Hepatocyte (in vitro differentiated cells): ENCODE measurements around the gene MUC5B. TPM values are rescaled to one million over a fixed set of nuclear protein-coding genes. Genes with fewer than 3 reads are reported as not detected.

Experiments
- DNase-seq: peaks from one replicate; pipeline ENCODE4 v3.0.0-alpha.2; 2016; ENCODE audit warnings: low spot score
- H2AFZ ChIP-seq: fragments of 200-600 bp; sonication (generic); 2 replicates; pipeline ENCODE4 v1.6.0; 2016; ENCODE audit warnings: antibody characterized with exemption, mild to moderate bottlenecking
- H3K27ac ChIP-seq: fragments of 200-600 bp; sonication (generic); 2 replicates; pipeline ENCODE4 v1.5.1; 2016; ENCODE audit warnings: mild to moderate bottlenecking
- H3K27me3 ChIP-seq: fragments of 200-600 bp; sonication (generic); 2 replicates; pipeline ENCODE4 v1.6.1; 2016
- H3K36me3 ChIP-seq: fragments of 200-600 bp; sonication (generic); replicated peaks from 2 replicates; pipeline ENCODE4 v1.5.1; 2016; ENCODE audit warnings: low read depth; ENCODE audit not compliant: insufficient read depth
- H3K4me1 ChIP-seq: fragments of 200-600 bp; sonication (generic); 2 replicates; pipeline ENCODE4 v1.5.1; 2016; ENCODE audit warnings: mild to moderate bottlenecking, moderate library complexity; ENCODE audit not compliant: insufficient read depth
- H3K4me2 ChIP-seq: fragments of 200-600 bp; sonication (generic); 2 replicates; pipeline ENCODE4 v1.6.0; 2016
- H3K4me3 ChIP-seq: fragments of 200-600 bp; sonication (generic); 2 replicates; pipeline ENCODE4 v1.5.1; 2016; ENCODE audit warnings: mild to moderate bottlenecking
- H3K79me2 ChIP-seq: fragments of 200-600 bp; sonication (generic); 2 replicates; pipeline ENCODE4 v1.6.0; 2017; ENCODE audit warnings: mild to moderate bottlenecking
- H3K9me2 ChIP-seq: fragments of 200-600 bp; sonication (generic); replicated peaks from 2 replicates; pipeline ENCODE4 v1.6.0; 2017; ENCODE audit warnings: mild to moderate bottlenecking; ENCODE audit not compliant: insufficient read depth
- H3K9me3 ChIP-seq: fragments of 200-600 bp; sonication (generic); 2 replicates; pipeline ENCODE4 v1.5.1; 2016; ENCODE audit warnings: low read depth, mild to moderate bottlenecking
- H4K20me1 ChIP-seq: fragments of 200-600 bp; sonication (generic); 2 replicates; pipeline ENCODE4 v1.6.0; 2016; ENCODE audit warnings: mild to moderate bottlenecking; ENCODE audit not compliant: insufficient read depth, poor library complexity, severe bottlenecking
- EZH2 ChIP-seq: fragments of 200-600 bp; sonication (generic); IDR thresholded peaks from 2 replicates; pipeline ENCODE4 v1.6.1; 2016; ENCODE audit warnings: antibody characterized with exemption, mild to moderate bottlenecking, borderline replicate concordance
- EZH2phosphoT487 ChIP-seq: fragments of 200-600 bp; sonication (generic); IDR thresholded peaks from one replicate; pipeline ENCODE4 v1.6.1; 2018; ENCODE audit warnings: antibody characterized with exemption, mild to moderate bottlenecking, low read depth, moderate library complexity; ENCODE audit not compliant: unreplicated experiment, severe bottlenecking
- WGBS: methylation state at CpG from one replicate; pipeline ENCODE4 v1.1.6; 2016; ENCODE audit warnings: low lambda C conversion rate; ENCODE audit errors: missing lambda C conversion rate; 5-methylcytosine and 5-hydroxymethylcytosine counted together
- polyA plus RNA-seq: library from polyadenylated mRNA; unstranded; fragments of >200 nt; fragmentation: Nextera tagmentation; extraction: Ambion mirVana; gene quantifications from 2 replicates; pipeline ENCODE4 v1.2.1, GENCODE V29; 2016
- total RNA-seq: library from RNA; depleted of rRNA; stranded (reverse); fragments of >200 nt; gene quantifications from 2 replicates; pipeline ENCODE4 v1.2.3, GENCODE V29; 2014
- TF ChIP-seq, protein P1 (sequence below): fragments of 200-600 bp; sonication (generic); IDR thresholded peaks from 2 replicates; pipeline ENCODE4 v1.5.1; 2016; ENCODE audit warnings: antibody characterized with exemption, mild to moderate bottlenecking; ENCODE audit not compliant: poor library complexity

MUC5B gene
- total and polyA plus RNA-seq, 2 experiments from 2014 or later: 0.07 to 0.15 TPM

DNA sequence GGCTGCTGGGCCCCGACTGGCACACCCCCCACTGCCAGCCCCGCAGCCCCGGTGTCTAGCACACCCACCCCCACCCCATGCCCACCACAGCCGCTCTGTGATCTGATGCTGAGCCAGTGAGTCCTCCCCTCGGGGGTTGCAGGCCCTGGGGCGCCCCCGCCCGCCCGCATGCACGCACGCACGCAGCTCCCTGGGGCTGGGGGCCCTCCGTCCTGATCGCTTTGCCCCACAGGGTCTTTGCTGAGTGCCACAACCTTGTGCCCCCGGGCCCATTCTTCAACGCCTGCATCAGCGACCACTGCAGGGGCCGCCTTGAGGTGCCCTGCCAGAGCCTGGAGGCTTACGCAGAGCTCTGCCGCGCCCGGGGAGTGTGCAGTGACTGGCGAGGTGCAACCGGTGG, 32.3 kb downstream of the MUC5B start:
- H3K27ac ChIP-seq: no peak overlapping the region
- no peak overlapping the region for H2AFZ ChIP-seq
- no peaks in the 10 kb centered on the region for H3K36me3 ChIP-seq
- no peaks in the 10 kb centered on the region for H3K9me2 ChIP-seq
- no peaks in the 10 kb centered on the region for H3K27me3 ChIP-seq
- WGBS: 93% methylated on average over 20 of the region's 24 CpGs
- no peak overlapping the region for H3K4me2 ChIP-seq
- no peak overlapping the region for H3K4me3 ChIP-seq
- H3K4me1 ChIP-seq: no peaks in the 10 kb centered on the region
- no peaks in the 10 kb centered on the region for H3K79me2 ChIP-seq
- no peaks in the 10 kb centered on the region for H4K20me1 ChIP-seq
- no peak for DNase-seq
- TF ChIP-seq EZH2phosphoT487: no peak
- TF ChIP-seq, protein P1, sequence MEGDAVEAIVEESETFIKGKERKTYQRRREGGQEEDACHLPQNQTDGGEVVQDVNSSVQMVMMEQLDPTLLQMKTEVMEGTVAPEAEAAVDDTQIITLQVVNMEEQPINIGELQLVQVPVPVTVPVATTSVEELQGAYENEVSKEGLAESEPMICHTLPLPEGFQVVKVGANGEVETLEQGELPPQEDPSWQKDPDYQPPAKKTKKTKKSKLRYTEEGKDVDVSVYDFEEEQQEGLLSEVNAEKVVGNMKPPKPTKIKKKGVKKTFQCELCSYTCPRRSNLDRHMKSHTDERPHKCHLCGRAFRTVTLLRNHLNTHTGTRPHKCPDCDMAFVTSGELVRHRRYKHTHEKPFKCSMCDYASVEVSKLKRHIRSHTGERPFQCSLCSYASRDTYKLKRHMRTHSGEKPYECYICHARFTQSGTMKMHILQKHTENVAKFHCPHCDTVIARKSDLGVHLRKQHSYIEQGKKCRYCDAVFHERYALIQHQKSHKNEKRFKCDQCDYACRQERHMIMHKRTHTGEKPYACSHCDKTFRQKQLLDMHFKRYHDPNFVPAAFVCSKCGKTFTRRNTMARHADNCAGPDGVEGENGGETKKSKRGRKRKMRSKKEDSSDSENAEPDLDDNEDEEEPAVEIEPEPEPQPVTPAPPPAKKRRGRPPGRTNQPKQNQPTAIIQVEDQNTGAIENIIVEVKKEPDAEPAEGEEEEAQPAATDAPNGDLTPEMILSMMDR: no peak
- TF ChIP-seq EZH2: no peak
- no peaks in the 10 kb centered on the region for H3K9me3 ChIP-seq

DNA sequence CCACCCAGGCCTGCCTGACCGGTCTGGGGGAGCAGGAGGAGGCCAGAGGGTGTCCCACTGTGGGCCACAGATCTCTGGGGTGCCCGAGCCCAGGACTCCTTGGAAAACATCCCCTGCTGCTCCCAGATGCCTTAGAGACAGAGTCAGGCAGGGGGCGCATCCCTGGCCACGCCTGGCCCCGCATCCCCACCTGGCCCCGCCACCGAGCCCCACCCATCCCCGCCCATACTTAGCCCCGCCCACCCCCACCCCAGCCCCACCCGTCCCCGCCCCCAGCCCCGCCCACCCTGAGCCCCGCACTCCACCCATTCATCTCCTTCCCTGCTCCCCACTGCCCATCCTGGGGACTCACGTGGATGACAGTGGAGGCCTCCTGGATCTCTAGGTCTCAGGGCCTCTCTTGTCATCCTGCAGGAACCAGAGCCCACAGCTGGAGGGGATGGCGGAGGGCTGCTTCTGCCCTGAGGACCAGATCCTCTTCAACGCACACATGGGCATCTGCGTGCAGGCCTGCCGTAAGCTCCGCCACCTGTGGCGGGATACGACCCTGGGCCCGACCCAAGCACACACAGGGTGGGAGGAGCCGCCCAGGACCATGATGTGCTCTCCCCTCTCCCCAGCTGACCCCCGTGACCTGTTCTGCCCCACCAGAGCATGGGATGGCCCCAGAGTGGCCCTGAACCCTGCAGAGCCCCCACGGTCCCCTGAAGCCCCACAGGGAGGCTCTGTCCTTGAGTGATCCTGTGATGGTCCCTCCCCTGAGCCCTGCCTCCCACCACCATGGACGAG, 33.6 kb downstream of the MUC5B start:
- H3K9me2 ChIP-seq: no peaks in the 10 kb centered on the region
- H3K36me3 ChIP-seq: no peaks in the 10 kb centered on the region
- H3K4me1 ChIP-seq: no peaks in the 10 kb centered on the region
- no peak overlapping the region for H2AFZ ChIP-seq
- no peaks in the 10 kb centered on the region for H3K9me3 ChIP-seq
- H3K4me2 ChIP-seq: no peak overlapping the region
- no peaks in the 10 kb centered on the region for H3K27me3 ChIP-seq
- TF ChIP-seq EZH2phosphoT487 (no peak), EZH2 (no peak)
- TF ChIP-seq, protein P1: no peak
- H3K79me2 ChIP-seq: no peaks in the 10 kb centered on the region
- DNase-seq: no peak
- no peaks in the 10 kb centered on the region for H4K20me1 ChIP-seq
- no peak overlapping the region for H3K27ac ChIP-seq
- WGBS: 83% methylated on average over 18 of the region's 26 CpGs
- no peak overlapping the region for H3K4me3 ChIP-seq

GRCh38 chr11:1257366-1257765, 34.5 kb downstream of the MUC5B start:
- Histone ChIP-seq H3K9me3 (no peaks in the 10 kb centered on the region), H3K9me2 (no peaks in the 10 kb centered on the region), H3K4me1 (peaks cover 5% of the 10 kb centered on the region), H4K20me1 (no peaks in the 10 kb centered on the region), H3K27me3 (no peaks in the 10 kb centered on the region), H3K79me2 (no peaks in the 10 kb centered on the region), H3K4me2 (no peak overlapping the region), H3K36me3 (no peaks in the 10 kb centered on the region), H3K27ac (no peak overlapping the region), H2AFZ (no peak overlapping the region), H3K4me3 (no peak overlapping the region)
- no peak for TF ChIP-seq EZH2phosphoT487
- TF ChIP-seq, protein P1: no peak
- WGBS: 95% methylated on average over 25 of the region's 27 CpGs
- no peak for DNase-seq
